Subcutaneous adipose tissue (tissue), 4 donors: ENCODE data around the gene RNF4. TPM values are rescaled to one million over a fixed set of nuclear protein-coding genes. Genes with fewer than 3 reads are reported as not detected.

Experiments
- total RNA-seq, 4 donors: library from RNA; depleted of rRNA; stranded (reverse); fragments of >200 nt; gene quantifications; one replicate each; pipeline ENCODE4 v1.1.0, GENCODE V29; 2016
- TF ChIP-seq, protein P1 (sequence below): fragments of 450-650 bp; IDR thresholded peaks from one replicate; pipeline ENCODE4 v1.5.1; 2016; ENCODE audit warnings: low read depth, mild to moderate bottlenecking, control low read depth, antibody characterized with exemption, moderate library complexity

RNF4 gene
- total RNA-seq, 4 donors from 2014 or later, result 33.6 to 48.4 (median 38.3) TPM

DNA sequence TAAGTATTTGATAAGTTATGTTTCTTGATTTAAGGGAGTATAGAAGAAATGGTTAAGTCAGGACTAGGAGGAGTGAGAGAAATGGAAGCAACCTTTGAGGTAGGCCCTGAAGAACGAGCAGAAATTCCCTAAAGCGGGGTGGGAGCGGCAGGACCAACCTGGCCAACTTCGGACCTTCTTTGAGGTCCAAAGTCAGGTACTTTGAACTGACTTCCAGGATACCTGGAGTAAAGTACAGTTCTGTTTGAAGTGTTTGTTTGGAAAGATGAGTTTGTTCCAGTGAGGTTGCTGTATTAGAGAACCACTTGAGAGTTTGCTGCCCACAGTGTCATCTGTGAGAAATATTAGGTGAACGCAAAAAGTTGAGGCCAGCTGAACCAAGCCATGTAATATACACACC, 11.7 kb downstream of the RNF4 start:
- TF ChIP-seq, protein P1, sequence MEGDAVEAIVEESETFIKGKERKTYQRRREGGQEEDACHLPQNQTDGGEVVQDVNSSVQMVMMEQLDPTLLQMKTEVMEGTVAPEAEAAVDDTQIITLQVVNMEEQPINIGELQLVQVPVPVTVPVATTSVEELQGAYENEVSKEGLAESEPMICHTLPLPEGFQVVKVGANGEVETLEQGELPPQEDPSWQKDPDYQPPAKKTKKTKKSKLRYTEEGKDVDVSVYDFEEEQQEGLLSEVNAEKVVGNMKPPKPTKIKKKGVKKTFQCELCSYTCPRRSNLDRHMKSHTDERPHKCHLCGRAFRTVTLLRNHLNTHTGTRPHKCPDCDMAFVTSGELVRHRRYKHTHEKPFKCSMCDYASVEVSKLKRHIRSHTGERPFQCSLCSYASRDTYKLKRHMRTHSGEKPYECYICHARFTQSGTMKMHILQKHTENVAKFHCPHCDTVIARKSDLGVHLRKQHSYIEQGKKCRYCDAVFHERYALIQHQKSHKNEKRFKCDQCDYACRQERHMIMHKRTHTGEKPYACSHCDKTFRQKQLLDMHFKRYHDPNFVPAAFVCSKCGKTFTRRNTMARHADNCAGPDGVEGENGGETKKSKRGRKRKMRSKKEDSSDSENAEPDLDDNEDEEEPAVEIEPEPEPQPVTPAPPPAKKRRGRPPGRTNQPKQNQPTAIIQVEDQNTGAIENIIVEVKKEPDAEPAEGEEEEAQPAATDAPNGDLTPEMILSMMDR, result no peak

DNA sequence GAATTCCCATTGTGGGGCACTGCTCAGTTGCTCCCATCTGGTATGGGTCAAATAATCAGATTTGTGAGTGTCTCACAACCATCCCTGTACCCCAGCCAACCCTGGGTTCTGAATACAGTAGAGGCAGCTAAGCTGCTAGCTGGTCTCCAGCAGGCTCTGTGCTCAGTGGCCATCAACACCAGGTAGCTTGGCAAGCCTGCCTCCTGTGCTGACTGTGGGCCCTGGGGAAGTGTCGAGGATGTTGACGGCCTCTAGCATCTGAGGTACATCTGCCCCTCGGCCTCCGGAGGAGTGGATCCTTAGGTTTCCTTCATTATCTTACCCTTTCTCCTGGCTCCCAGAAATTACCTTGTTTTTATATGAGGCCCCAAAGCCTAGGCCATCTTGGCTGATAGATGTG, 13.3 kb downstream of the RNF4 start:
- TF ChIP-seq, protein P1, result no peak

DNA sequence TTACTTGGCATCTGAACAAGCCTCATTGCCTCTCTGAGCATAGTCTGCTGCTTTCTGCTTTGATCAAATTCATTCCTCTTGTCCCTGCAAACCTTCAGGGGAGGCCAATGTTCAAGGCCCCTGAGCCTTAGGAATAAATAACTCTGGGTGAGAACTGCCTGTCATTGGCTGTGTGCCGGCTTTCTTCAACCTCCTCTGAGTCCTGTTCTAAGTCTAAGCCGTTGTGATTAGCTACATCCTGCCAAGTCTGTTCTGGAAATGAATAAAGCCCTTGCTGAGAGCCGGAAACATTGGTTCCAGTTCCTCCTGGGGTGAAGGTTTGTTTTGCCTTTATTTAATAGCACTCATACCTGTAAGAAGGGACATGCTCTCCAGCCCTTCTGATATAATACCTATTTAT, 13.8 kb downstream of the RNF4 start:
- TF ChIP-seq, protein P1, result no peak

- TF ChIP-seq, protein P1, result no peak
Measured at GRCh38 chr4:2483237-2483636, 14.3 kb downstream of the RNF4 start.

DNA sequence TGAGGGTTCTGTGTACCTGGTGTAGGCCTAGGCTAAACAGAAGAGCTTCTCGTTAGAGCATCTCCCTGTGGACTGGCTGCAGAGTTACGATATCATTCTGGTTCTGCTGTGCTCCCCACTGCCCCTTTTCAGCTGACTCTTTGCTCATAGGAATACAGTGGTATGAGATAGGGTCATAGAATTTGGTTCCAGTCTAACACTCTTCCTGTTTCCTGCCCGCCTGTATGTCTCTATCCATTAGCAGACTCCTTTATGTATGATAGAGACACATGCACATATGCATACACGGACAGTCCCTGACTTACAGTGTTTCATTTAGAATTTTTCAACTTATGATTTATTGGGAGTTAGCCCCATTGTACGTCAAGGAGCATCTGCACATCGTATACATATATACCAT, 15.3 kb downstream of the RNF4 start:
- TF ChIP-seq, protein P1, result no peak

DNA sequence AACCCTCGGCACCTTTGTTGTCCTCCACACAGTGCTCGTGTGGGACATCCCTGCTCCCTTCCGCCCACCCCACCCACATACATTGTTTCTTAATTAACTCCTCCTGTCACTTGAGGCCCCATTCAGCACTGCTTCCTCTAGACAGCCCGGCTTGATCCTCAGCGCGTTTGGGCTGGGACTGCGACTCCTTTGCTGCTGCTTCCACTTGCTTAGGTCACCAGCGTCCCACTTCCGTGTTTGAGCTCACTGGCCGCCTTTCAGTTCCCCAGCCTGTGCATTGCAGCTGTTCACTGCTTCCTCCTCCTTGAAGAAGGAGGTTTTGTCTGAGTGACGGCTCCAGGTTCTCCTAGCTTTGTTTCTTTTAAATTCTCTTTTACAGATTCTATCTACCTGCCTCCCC, 16.1 kb downstream of the RNF4 start:
- TF ChIP-seq, protein P1, result no peak

DNA sequence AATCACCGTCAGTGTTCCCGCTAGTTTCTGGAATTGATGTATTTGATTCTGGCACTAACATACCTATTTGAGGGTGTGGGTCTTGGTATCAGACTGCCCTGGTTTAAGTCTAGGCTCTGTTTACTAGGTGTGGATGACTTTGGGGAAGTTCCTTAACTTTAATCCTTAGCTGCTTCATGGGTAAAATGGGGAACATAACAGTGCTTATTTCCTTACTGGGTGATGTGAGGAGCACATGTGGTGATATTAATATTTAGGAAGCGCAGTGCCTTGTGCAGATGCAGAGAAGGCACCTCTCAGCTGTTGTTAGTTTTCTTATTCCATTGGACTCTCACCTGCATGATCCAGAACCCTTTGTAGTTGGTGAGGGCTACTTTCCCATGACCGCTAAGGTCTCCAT, 17.1 kb downstream of the RNF4 start:
- TF ChIP-seq, protein P1, result no peak
